ENCODE results near the gene FCMR.
A peak's percentile ranks its signal among the peaks of the same experiment; 100 is the strongest.

FCMR gene

GRCh38 chr1:206898915-206899431 lies 22.8 kb downstream of the FCMR start:
- DNase-seq = no peak

- peak; percentile 65 for DNase-seq
These were observed 23.4 kb downstream of the FCMR start for GRCh38 chr1:206898089-206898914.

- no peak for DNase-seq
These were observed 24.6 kb downstream of the FCMR start, which contains the start of gene IL24 for GRCh38 chr1:206897175-206897574. TSS of gene IL24 (plus strand) at chr1:206897443. CDS start at chr1:206897833, 390 bp downstream.

- no peak for DNase-seq
These were observed 25.5 kb downstream of the FCMR start for GRCh38 chr1:206896261-206896660.

GRCh38 chr1:206895837-206896242 lies 25.9 kb downstream of the FCMR start:
- DNase-seq = peak; percentile 37

- DNase-seq = no peak
These were observed 26.4 kb downstream of the FCMR start for GRCh38 chr1:206895325-206895724.

- no peak for DNase-seq
These were observed 28.4 kb downstream of the FCMR start for GRCh38 chr1:206893380-206893779.

- peak; percentile 45 for DNase-seq
These were observed 29.3 kb downstream of the FCMR start for GRCh38 chr1:206892351-206892984.

- no peak for DNase-seq
These were observed 30.3 kb downstream of the FCMR start for GRCh38 chr1:206891412-206891811.

GRCh38 chr1:206890125-206891060 lies 31.3 kb downstream of the FCMR start:
- DNase-seq = peak; percentile 58

GRCh38 chr1:206887701-206888100 lies 34.0 kb downstream of the FCMR start:
- no peak for DNase-seq

- no peak for DNase-seq
These were observed 34.9 kb downstream of the FCMR start for GRCh38 chr1:206886831-206887230.

GRCh38 chr1:206885341-206886060 lies 36.2 kb downstream of the FCMR start:
- no peak for DNase-seq

- DNase-seq = no peak
These were observed 37.9 kb downstream of the FCMR start for GRCh38 chr1:206883876-206884275.

GRCh38 chr1:206883160-206883559 lies 38.6 kb downstream of the FCMR start:
- no peak for DNase-seq

GRCh38 chr1:206882555-206882954 lies 39.2 kb downstream of the FCMR start:
- DNase-seq = no peak

GRCh38 chr1:206880314-206880713 lies 41.4 kb downstream of the FCMR start:
- DNase-seq = no peak

GRCh38 chr1:206878456-206878855 lies 43.3 kb downstream of the FCMR start:
- no peak for DNase-seq

GRCh38 chr1:206875752-206876377 lies 45.9 kb downstream of the FCMR start:
- no peak for DNase-seq

- DNase-seq = no peak
These were observed 48.0 kb downstream of the FCMR start for GRCh38 chr1:206873603-206874188.

- DNase-seq = no peak
These were observed 49.6 kb downstream of the FCMR start for GRCh38 chr1:206872139-206872538.

All from EL (cell line).